Naive thymus-derived CD8-positive, alpha-beta T cell (primary cell): ENCODE results near the gene ADARB1. TPM values are rescaled to one million over a fixed set of nuclear protein-coding genes. Genes with fewer than 3 reads are reported as not detected.

Experiments used
- ATAC-seq, 2 donors: fragments of 150-1000 bp; cut with Tn5 transposase in 1 of 2; sonication (Bioruptor Pico), chemical (Tn5 transposase) in 1 of 2; 1 replicate in 1 of 2; 2 replicates in 1 of 2; pipeline ENCODE4 v1.10.0; 2021; ENCODE audit warnings: mild to moderate bottlenecking in 2 of 2, moderate library complexity in 2 of 2
- POLR2A ChIA-PET: fragments of 350-600 bp; sonication (Branson Sonifier 250); formaldehyde crosslinking; loops from one replicate; lab custom pipeline; 2021; ENCODE audit warnings: antibody characterized with exemption; lab: Charles Lee
- DNase-seq, 10 donors: peaks; one replicate each; pipeline versions ENCODE4 v3.0.0 to v3.0.0-alpha.2; 2020 to 2022
- H3K27ac Mint-ChIP-seq, 10 donors: one replicate each; pipeline ENCODE4 v1.8.0; 2020 to 2022; ENCODE audit warnings: mild to moderate bottlenecking in 10 of 10, mixed read lengths in 10 of 10, moderate library complexity in 4 of 10, inconsistent platforms in 1 of 10
- H3K27me3 Mint-ChIP-seq, 5 donors: one replicate each; pipeline ENCODE4 v1.8.0; 2021 to 2022; ENCODE audit warnings: mixed read lengths in 5 of 5
- H3K36me3 Mint-ChIP-seq, 3 donors: one replicate each; pipeline ENCODE4 v1.8.0; 2020 to 2022; ENCODE audit warnings: mixed read lengths in 3 of 3, mild to moderate bottlenecking in 2 of 3, inconsistent platforms in 1 of 3
- H3K4me1 Mint-ChIP-seq, 4 donors: one replicate each; pipeline ENCODE4 v1.8.0; 2021 to 2022; ENCODE audit warnings: mixed read lengths in 4 of 4
- H3K4me3 Mint-ChIP-seq, 10 donors: one replicate each; pipeline ENCODE4 v1.8.0; 2020 to 2022; ENCODE audit warnings: mild to moderate bottlenecking in 10 of 10, mixed read lengths in 10 of 10, moderate library complexity in 6 of 10, inconsistent platforms in 1 of 10
- H3K9me3 Mint-ChIP-seq, 9 donors: one replicate each; pipeline ENCODE4 v1.8.0; 2020 to 2022; ENCODE audit warnings: mixed read lengths in 9 of 9, mild to moderate bottlenecking in 3 of 9, inconsistent platforms in 1 of 9, moderate library complexity in 1 of 9
- polyA plus RNA-seq, 3 donors: library from polyadenylated mRNA; unstranded; fragments of 300-500 nt; fragmentation: Illumina TruSeq; gene quantifications; one replicate each; pipeline ENCODE4 v1.2.3, GENCODE V29; 2021
- total RNA-seq, 8 experiments: library from RNA in 2 of 8; stranded (reverse) in 2 of 8; gene quantifications; one replicate each; pipeline ENCODE4 v1.2.3 and lab custom pipeline; 2021 to 2026

The ADARB1 gene
- total and polyA plus RNA-seq, 5 experiments from 2014 or later: 2.9 to 36.9 (median 7.7) TPM

DNA sequence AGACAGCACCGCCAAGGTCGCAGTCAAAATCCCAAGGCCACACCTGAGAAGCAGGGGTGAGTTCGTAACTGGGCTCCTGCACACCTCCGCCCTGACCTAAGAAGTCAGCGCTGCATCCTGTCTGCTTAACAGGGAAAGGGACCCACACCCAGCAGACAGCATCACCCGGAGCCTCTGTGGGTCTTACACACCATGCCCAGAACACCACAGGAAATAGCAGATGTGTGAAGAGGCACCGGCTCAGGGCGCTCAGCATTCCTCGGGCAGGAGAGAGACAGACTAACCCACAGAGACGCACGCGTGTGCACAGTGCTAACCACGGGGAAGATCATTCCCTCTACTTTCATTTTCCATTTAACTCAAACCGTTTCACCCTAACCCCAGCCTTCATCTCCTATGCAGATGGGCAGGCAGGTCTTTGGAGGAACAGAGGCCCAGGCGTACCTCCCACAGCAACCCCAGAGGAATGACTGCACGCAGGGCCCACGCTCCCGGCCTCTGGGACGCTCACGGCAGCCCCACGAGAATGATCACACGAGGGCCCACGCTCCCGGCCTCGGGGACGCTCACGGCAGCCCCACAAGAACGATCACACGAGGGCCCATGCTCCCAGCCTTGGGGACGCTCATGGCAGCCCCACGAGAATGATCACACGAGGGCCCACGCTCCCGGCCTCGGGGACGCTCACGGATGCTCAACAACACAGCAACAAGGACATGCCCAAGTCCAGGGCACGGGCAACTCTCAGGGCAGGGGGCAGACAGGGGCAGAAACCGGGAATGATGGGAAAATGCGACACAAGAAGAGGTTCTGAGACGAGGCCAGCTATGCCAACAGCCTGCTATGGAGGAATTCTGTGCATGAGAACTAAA, 192.4 kb downstream of the ADARB1 start:
- peaks cover 11 to 22% (median 18%) of the 10 kb centered on the region in 4 donors for H3K4me1 Mint-ChIP-seq
- peak overlapping the region; percentile 8 to 74 (median 40) for H3K4me3 Mint-ChIP-seq
- H3K9me3 Mint-ChIP-seq: peaks cover 0 to 7% (median 0%) of the 10 kb centered on the region in 9 donors
- peaks cover 0 to 48% (median 10%) of the 10 kb centered on the region in 3 donors for H3K36me3 Mint-ChIP-seq
- DNase-seq (peak in 6 of 10 donors; percentile 24 to 66 (median 45)), ATAC-seq (peak; percentile 66 to 94)
- H3K27me3 Mint-ChIP-seq: no peaks in the 10 kb centered on the region
- peak overlapping the region; percentile 11 to 91 (median 83) for H3K27ac Mint-ChIP-seq
- POLR2A ChIA-PET: no interaction called here

DNA sequence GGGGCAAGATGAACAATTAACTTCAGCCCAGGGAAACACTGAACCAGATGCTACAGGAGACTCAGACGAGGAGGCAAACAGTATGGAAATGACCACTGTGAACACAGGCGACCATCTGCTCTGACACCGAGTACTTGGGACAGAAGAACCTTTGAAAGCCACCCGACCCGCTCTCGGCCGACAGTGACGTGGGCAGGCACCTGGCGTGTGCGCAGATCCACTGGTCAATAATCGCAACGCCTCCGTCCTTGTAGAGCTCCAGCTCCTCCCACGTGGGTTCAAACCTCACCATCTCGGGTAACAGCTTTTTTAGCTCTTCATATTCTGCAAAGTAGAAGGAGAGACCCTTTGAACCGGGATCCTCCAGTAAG, 193.0 kb downstream of the ADARB1 start:
- H3K27ac Mint-ChIP-seq: peak overlapping the region in 4 of 10 donors; percentile 23 to 84 (median 44)
- H3K4me1 Mint-ChIP-seq: peaks cover 11 to 22% (median 18%) of the 10 kb centered on the region in 4 donors
- peaks cover 0 to 48% (median 10%) of the 10 kb centered on the region in 3 donors for H3K36me3 Mint-ChIP-seq
- POLR2A ChIA-PET: no interaction called here
- no peaks in the 10 kb centered on the region for H3K27me3 Mint-ChIP-seq
- peak overlapping the region in 1 of 10 donors; percentile 1 for H3K4me3 Mint-ChIP-seq
- no peak for ATAC-seq
- peaks cover 0 to 7% (median 0%) of the 10 kb centered on the region in 9 donors for H3K9me3 Mint-ChIP-seq
- peak in 1 of 10 donors; percentile 35 for DNase-seq

DNA sequence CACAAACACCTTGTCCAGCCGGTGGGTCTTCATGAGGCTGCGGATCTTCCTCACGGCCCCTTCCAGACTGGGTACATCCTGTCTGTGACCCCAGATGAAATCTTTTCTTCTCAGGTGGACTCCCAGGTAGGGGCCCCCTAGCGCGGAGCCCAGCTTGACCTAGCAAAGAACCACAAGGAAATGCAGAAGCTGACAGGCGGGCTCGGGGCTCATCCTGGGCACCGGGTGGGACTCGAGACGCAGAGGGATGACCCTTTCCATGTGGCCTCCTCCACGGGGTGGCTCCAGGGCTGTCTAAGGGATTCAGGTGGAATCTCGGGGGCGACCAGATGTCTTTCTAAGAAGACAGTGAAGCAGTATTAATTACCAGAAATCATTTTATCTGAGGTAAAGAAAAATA, 195.5 kb downstream of the ADARB1 start:
- ATAC-seq: no peak
- Mint-ChIP-seq H3K36me3 (peaks cover 0 to 31% (median 7%) of the 10 kb centered on the region in 3 donors), H3K9me3 (peaks cover 0 to 7% (median 0%) of the 10 kb centered on the region in 9 donors), H3K27ac (no peak overlapping the region), H3K27me3 (no peaks in the 10 kb centered on the region), H3K4me1 (peaks cover 11 to 22% (median 18%) of the 10 kb centered on the region in 4 donors), H3K4me3 (no peak overlapping the region)
- POLR2A ChIA-PET: no interaction called here
- DNase-seq: peak in 2 of 10 donors; percentile 11 to 22

DNA sequence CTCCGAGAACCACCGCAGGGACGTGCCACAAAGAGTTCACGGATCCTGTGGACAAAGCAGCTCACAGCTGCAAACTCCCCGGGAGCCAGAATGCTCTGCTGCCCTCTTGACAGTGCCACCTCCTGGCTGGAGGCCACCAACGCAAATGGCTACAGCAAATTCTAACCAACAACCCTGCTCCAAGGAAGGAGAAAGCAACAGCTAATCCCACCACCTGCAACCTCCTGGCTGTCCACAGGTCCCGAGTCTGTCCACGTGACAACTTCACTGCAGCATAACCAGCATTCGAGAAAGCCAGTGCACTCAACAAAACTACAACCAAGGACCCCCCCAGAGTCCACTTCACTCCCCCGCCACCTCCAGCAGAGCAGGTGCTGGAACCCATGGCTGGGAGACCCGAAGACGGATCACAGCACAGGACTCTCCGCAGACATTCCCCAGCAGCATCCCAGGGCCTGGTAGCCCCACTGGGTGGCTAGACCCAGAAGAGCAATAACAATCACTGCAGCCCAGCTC, 196.0 kb downstream of the ADARB1 start:
- DNase-seq (peak in 2 of 10 donors; percentile 12 to 46), ATAC-seq (no peak)
- no peaks in the 10 kb centered on the region for H3K27me3 Mint-ChIP-seq
- no peak overlapping the region for H3K4me3 Mint-ChIP-seq
- H3K36me3 Mint-ChIP-seq: peaks cover 0 to 26% (median 7%) of the 10 kb centered on the region in 3 donors
- POLR2A ChIA-PET: no interaction called here
- H3K27ac Mint-ChIP-seq: peak overlapping the region in 2 of 10 donors; percentile 43 to 48
- peaks cover 11 to 22% (median 18%) of the 10 kb centered on the region in 4 donors for H3K4me1 Mint-ChIP-seq
- H3K9me3 Mint-ChIP-seq: peaks cover 0 to 7% (median 0%) of the 10 kb centered on the region in 9 donors

Other genes starting within 250 kb of the ADARB1 start
- gene PTTG1IP, start 200.9 kb upstream of the ADARB1 start, total RNA-seq: 10 to 100 TPM; 62.0 to 68.7 TPM
- gene PTTG1IP, start 200.9 kb upstream of the ADARB1 start, polyA plus RNA-seq: 10 to 100 TPM; 42.4 to 54.1 (median 44.3) TPM
- gene ITGB2, start 153.7 kb upstream of the ADARB1 start, total RNA-seq: 100 to 1,000 TPM; 177 to 180 TPM
- 100 to 1,000 TPM; 423 to 549 (median 524) TPM for gene ITGB2, start 153.7 kb upstream of the ADARB1 start, polyA plus RNA-seq
- 10 to 100 TPM; 23.5 to 27.9 TPM for gene SLX9, start 134.6 kb upstream of the ADARB1 start, total RNA-seq
- 10 to 100 TPM; 11.7 to 13.5 (median 12.1) TPM for gene SLX9, start 134.6 kb upstream of the ADARB1 start, polyA plus RNA-seq
- gene POFUT2, start 213.3 kb downstream of the ADARB1 start, total RNA-seq: 10 to 100 TPM; 37.4 to 44.7 TPM
- gene POFUT2, start 213.3 kb downstream of the ADARB1 start, polyA plus RNA-seq: 1 to 10 TPM; 2.7 to 5.5 (median 3.5) TPM